Measurements from ENCODE around the gene CFAP99.

Gene CFAP99

DNA sequence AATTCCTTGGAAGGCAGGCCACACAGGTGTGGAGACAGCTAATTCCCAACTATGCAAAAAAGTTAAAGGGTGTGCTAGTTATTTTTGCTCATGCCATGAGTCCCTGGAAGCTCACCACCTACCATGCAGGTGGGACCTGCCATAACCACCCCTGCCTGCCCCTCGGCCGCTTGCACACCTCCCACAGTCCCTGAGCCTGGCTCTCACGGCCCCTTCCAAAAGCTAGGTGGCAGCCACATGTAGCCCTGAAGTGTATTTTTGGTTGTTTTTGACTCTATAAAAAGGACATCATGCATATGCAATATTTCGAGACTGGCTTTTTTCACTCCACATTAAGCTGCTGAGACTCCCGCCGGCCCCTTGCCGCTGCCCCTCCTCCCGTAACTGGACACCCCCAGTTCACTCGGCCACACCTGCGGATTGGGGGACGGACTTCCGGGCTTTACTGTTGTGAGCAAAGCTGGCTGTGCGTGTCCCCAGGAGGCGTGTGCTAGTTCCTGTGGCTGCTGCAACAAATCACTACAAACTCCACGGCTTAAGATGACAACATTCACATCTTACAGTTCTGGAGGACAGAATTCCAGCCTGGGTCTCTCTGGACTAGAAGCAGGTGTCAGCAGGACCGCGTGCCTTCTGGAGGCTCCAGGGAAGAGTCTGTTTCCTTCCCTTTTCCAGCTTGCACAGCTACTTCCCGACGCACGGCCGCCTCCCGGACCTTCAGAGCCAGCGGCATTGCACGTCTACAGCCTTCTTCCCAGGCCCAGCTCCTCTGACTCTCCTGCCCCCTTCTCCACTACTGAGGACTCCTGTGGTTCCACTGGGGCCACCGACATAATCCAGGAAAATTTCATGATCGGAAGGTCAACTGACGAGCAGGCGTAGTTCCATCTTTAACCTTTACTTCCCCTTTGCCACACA lies 25.1 kb upstream of the CFAP99 start:
- no peak for DNase-seq

DNA sequence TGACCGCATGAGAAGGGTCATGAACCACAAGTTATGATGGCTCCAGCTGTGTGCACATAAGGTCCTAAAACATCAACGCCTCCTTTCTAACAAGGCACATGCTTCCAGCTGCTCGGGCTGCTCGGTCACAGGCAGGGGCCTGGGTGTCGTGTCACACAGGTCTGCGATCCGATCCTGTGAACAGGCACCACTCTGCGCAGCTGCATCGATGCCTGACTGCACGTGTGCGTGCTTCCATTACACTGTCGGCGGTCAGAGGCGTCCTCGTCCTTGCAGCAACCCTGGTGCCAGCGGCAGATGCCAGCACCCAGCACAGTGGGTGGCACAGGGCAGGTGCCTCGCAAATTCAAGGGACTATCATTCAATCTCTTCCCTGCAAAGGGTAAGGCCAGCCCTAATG lies 24.2 kb upstream of the CFAP99 start:
- DNase-seq = no peak

DNA sequence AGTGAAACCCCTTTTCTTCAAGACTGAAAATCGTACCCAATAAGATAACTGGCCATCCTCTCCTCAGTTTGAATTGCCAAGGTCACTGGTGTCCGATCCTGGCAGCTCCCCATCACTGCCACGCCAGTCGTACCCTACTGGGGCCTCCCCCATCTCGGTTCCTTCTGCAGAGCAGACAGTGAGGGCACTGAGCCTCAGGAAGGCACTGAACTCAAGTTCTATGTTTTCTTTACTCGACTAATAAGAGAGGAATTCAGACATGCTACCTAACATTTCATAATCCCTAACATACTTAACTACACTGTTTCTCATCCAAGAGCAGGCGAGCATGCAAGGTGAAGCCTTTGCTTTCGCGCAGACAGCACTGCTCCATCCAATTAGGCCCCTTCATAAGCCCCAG lies 23.7 kb upstream of the CFAP99 start:
- DNase-seq = no peak

DNA sequence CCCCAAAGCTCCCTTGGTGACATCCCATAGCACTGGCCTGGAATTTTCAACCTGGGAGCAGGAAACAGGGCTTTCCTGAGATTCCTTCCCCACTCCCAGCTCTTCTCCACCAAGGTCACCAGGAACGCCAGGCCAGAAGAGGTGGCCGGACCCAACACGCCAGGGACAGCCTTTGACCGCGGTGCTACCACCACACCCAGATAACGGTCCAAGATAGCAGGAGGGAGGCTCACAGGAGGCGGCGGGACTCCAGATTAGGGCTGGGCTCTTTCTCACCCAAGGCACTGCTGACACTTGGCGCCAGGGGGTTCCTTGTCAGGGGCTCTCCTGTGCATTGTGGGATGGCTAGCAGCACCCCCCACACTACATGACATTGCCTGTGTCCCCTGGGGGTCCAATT lies 23.2 kb upstream of the CFAP99 start:
- DNase-seq = no peak

DNA sequence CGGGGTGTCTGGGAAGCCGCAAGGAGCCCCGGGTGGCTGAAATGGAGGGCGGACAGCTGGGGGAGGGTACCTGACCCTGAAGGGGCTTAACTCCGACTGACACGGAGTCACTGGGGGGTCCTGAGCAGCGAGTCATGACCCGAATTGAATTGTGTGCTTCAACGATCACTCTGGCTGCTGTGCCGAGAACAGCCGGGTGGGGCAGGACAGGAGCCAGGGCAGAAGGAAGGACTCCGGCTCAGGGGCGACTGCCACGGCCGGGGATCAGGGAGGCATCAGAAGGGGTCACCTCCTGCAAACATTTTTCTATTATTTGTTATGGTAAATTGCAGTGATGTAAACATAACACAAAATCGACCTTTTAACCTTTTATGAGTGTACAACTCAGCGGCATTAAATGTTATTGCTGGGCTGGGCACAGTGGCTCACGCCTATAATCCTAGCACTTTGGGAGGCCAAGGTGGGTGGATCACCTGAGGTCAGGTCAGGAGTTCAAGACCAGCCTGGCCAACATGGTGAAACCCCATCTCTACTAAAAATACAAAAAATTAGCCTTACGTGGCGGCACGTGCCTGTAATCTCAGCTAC lies 21.9 kb upstream of the CFAP99 start:
- no peak for DNase-seq

DNA sequence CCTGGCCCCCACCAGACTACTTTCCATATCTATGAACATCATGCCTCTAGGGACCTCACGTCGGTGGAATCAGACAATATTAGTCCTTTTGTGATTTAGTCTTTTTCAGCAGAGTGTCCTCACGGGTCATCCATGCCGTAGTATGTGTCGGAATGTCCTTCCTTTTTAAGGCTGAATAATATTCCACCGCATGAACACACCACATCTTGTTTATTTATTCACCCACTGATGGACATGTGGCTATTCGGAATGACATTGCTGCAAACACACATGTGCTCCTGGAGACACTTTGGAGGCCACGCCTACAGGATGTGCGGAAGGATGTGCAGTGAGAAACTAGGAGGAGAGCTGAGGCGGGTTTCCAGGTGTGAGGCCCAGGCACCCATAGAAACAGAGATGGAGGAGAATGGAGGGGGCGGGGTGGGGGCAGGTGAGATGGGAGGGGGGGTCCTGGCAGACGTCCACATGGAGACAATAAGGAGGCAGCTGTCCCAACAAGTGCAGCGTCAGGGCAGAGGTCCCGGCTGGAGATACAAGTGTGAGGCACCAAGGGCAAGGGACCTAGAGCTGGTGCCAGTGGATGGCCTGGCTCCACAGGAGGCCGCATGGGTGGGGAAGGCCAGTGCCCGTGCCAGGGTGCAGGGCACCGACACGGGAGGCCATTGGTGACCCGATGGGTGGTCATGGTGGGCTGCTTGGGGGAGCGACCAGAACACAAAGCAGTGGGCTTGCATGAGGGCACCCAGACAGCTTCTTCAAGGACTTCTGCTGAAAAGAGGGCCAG lies 21.0 kb upstream of the CFAP99 start:
- DNase-seq = no peak

DNA sequence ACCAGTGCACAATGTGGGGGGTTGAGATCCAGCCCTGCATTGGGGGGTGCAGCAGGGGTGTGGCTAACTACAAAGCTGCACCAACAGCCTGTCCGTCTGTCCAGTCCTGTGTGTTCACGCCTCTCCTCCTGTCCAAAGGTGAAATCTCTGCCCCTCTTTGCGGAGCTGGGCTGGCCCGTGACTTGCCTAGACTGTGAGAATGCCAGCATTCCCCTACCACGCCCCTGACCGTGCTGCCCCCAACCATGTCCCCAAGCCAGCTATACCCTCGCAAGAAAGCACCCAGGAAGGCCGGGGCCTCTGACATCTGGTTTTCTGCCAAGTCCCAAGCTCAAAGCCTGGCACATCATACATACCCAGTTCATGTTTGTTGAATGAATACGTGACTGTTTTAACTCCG lies 19.5 kb upstream of the CFAP99 start:
- DNase-seq = no peak

DNA sequence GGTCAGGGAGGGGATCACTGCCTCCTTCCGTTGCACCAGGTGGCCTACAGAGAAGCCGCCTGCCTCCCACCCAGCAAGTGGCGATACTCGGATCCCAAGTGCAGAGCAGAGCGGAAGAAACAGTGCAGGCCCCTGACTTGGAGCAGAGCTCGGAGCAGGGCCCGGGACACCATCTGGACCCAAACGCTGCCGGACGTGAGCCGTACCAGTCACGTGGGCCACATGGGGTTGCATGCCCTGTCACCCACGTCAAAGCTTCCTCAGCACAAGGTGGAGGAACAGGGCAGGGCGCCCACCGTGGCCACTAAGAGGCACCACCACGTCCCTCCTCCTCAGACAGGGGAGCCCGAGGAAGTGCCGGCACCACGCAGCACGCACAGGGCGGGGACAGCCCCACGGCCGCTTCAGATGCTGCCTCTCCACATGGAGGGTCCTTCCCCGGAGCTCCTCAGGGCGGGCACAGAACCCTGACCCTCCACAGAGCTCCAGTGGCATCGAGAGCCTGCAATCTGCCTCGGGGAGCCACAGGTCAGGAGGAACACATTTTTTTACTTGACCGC lies 19.0 kb upstream of the CFAP99 start:
- DNase-seq = no peak

DNA sequence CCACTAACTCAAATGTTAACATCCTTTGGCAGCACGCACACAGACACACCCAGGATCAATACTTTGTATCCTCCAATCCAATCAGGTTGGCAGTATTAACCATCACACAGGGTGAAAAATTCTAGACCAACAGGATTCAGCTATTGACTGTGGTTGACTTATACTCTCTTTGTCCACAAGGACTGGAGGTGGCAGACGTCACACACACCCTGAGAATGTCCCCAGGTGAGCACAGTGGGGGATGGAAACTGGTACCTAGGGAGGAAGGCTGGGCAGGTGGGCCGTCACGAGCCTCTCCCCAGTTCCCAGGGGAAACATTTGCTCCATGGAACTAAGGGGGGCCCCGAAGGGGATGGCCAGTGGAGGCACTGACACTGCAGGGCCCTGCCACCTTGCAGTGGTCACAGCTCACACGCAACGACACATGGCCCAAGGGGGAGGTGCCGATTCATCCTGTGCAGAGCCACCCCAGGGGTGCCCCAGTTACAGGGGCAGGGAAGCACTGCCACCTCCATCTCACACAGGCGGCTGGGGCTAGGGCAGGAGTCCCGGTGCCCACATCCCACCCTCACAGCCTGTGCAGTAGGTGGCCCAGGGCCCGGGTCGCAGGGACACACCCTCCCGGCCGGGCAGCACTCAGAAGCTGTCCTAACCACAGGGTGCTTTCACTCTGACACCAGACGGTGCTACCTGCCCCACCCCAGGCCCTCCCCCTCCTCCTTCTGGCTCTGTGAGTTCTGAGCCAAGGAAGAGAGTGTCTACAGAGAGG lies 17.7 kb upstream of the CFAP99 start:
- no peak for DNase-seq

DNA sequence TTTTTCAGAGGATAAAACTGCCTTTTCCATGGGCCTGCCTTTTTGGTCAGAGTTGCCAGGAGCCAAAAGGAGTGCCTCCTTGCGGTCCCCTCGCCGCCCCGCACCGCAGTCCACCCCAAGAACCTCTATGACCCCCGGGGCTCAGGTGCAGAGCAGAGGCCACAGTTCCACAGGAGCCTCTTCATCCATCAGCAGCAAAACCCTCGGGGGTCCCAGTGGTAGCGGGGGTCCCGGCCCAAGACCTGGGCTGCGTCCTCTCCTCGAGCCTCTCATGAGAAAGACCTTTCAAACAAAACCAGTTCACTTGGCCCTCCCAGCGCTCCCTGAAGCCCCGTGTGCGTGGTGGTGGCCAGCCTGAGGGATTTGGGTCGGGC lies 17.2 kb upstream of the CFAP99 start:
- no peak for DNase-seq

DNA sequence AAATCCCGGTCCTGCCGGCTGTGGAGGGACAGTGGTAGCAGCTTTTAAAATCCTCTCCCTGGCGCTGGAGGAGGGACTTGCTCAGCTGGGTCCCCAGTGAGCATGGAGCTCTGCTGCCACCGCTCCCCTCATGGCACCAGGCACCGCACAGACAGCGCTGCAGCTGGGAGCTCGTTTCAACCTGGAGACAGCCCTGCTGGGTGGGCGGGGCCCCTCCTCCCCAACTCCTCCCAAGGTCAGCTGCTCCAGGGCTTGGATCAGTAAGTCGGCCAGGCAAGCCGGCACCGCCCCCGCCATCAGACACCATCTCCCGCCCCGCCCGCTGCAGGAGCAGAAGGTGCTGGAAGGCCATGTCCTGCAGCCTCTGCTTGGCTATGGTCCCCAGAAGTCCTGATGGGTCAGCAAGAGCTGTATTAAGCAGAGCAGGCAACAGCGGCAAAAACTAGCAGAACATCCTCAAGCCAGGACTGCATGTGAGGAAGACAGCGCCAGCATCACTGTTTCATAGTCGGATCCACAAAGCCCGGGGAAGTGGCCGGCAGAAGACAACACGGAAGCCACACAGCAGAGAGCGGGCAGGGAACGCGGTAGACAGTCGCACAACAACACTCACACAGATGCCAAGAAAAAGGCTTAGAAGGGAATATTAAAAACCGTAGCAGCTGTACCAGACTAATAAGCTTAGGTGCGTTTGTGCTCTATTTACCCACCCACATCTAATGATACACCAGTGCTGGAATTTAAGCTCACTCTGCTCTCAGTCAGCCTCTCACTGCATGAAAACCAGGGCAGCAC lies 16.5 kb upstream of the CFAP99 start:
- peak; percentile 17 for DNase-seq

DNA sequence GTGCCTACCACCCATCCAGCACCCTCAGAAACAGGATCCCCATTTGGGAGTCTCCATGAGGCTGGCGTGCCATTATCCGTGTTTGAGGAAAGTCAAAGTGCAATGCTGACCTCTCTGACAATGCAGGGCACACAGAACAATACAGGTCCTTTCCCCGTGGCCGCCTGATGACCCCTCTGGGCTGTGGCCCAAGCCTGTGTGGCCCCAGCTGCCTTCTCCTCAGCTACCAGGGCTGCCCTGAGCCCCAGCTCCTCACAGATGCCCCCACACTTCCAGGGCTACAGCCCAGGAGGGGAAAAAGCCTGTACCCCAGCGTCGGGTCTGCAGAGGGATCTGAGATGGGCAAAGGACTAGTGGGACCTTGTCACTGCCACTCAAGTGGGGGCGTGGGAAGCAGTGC lies 15.8 kb upstream of the CFAP99 start:
- DNase-seq = no peak

DNA sequence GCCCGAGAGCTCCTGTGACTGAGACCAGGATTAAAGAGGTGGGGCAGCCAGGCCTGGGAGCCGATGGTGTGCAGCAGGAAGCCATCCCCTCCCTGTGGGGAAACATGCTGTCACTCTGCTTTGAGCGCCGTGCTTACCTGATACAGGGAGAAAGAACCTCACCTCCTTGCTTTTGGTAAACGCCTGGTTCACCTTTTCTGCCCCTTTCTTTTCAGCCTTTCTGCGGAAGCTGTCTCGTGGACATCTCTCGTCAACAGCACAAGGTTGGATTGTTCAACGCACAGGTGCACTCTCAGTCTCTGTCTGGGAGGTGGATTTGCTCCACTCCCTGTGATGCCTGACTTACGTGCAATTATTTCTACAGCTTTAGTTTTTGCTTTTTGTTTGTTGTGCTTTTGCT lies 12.3 kb upstream of the CFAP99 start:
- no peak for DNase-seq

DNA sequence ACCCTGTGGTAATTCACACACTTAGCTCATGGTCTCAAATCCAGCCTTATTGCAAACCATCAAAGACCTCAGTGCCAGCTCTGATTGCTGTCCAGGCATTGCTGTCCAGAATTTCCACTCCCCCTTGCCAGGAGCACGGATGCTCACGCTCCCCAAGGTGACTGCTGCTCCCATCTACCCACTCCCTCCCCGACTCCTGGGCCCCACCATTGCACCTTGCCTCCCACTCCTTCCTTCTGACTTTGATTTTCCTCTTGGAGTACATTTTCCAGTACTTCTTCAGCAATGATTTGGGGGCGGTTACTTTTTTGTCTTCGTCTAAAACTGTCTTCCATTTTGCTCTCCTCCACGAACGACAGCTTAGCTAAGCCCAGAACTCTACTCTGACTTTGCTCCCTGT lies 11.8 kb upstream of the CFAP99 start:
- DNase-seq = no peak

DNA sequence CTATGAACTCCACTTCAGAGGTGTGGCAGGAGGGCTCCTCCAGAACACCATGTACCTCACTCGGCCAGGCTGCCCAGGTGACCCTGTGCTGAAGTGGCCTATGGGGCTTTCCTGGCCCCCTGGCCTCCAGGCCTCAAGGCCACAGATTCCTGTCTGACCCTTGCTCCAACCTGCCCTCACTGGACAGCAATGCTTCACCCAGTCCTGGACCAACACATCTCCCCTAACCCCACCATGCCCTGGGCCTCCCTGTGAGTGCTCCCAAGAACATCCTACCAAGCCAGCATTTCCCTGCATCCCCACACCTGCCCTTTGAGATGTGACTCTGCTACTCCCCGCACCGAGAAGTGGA lies 10.8 kb upstream of the CFAP99 start:
- no peak for DNase-seq

DNA sequence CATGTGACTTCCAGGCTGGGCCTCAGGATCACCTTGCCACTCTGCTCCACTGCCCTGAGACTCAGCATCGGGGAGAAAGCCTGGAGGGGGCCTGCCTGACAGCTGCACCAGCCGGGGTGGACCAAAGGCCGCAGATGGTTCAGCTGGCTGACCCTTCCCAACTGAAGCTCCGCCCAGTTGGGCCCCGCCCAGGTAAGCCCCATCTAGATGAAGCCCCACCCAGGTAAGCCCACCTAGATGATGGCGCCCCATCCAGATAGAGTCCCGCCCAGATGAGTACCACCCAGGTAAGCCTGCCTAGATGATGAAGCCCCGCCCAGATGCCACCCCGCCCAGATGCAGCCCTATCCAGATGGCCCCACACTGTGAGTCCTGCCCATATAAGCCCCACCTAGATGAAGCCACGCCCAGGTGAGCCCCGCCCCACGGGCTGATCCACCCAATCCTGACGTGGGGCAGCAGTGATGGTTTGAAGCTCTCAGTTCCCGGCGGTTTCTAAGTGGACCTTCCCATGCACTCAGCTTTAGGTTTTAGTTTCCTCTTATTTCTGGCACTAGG lies 10.3 kb upstream of the CFAP99 start:
- DNase-seq = no peak

DNA sequence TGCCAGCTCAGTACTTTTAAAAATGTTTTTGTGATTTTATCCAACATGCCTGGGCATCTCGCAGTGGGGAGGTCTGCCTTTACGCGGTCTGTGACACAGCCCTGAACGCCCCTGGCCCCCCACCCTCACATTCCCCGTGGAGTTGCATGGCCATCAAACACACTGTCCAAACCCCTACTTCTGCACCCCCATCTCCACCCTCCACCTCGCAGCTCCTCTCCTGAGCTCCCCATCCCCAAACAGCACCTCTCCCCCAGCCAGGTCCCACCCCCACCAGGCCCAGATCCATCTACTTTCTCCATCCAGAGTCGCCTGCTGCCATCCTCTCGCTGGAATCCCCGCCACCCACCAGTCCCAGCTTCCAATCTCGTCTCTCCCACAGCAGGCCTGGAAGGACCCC lies 9.8 kb upstream of the CFAP99 start:
- no peak for DNase-seq

DNA sequence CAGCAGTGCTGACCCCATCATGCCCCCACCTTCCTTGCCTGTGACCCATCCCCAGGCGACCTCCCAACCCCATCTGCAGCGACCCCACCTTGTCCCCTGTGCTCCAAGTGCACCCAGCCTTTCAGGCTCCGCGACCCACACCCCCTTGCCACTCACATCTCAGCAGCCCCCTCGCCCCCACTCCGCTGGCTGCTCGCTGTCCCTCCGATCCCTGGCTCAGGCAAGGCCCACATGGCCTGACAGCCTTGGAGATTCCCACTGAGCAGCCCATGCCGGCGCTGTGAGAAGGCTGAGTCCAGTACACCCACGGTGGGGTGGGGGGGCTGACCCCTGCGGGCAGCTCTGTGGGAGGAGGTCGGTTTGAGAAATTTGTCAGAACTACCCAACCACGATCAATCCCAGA lies 9.4 kb upstream of the CFAP99 start:
- no peak for DNase-seq

DNA sequence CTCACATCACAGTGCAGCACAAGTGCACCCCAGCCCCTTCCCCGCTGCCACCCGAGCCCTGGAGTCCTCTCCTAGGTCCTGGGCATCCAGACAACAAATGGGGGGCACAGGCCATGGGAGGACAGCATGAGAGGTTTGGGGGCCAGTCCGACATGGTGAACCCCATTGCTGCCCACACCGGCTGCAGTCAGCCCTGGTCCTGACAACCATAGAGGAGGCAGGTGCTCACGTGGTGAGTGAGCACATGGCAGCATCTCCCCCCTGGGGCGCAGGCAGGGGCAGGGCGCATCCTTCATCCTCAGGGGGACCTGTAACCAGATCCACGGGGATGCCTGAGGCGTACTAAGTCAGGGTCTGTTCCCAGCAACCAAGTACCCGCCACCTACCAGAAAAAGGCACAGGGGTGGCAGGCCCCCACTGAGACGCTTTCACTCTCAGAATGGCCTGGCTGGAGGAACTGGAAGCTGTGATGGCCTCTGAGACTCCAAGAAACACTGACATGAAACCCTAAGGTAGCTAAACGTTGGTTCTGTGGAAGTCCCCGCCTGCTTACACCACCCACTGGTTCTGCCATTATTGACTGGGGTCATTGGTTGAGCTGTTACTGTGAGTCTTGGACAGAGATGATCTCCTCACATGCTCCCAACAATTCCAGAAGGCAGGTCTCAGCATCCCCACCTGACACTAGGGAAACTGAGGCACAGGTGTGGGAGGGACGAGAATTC lies 6.8 kb upstream of the CFAP99 start:
- no peak for DNase-seq

DNA sequence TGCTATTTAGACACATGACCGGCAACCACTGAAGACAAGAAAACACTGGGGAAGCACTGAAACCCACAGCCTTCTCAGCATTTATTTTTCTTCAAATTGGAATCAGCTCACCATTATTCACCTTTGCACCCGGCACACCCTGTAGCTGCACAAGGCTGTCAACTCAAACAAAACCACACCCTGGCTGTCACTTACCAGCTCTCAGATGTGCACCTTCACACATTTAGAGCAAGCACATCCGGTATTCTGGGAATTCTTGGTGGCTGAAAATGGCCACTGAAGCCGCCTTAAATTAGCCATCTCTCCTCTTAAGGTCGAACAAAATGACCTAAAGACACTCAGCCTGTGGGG lies 6.2 kb upstream of the CFAP99 start:
- peak; percentile 32 for DNase-seq

All from stimulated activated CD4-positive, alpha-beta T cell treated with anti-CD3 and anti-CD28 coated beads, Interleukin-12 subunit alpha, Interleukin-12 subunit beta, amount 100 ng/mL, for 4 hours (primary cell).